Neuronal stem cell (in vitro differentiated cells): ENCODE results near the gene KCNG4.
A peak's percentile ranks its signal among the peaks of the same experiment; 100 is the strongest.

Source experiments
- DNase-seq: peaks from one replicate; pipeline ENCODE4 v3.0.0-alpha.2; 2013; ENCODE audit warnings: low spot score
- H2AFZ ChIP-seq: one replicate; pipeline ENCODE4 v1.6.1; 2013; ENCODE audit warnings: mild to moderate bottlenecking, low read length, inconsistent platforms
- H2AK5ac ChIP-seq: 2 replicates; pipeline ENCODE4 v1.6.1; 2013; ENCODE audit warnings: low read depth, mild to moderate bottlenecking, inconsistent platforms, low read length, moderate library complexity, mixed read lengths
- H2BK120ac ChIP-seq: 2 replicates; pipeline ENCODE4 v1.6.1; 2013; ENCODE audit warnings: low read depth, mild to moderate bottlenecking, inconsistent platforms, low read length, moderate library complexity, mixed read lengths
- H2BK12ac ChIP-seq: one replicate; pipeline ENCODE4 v1.6.1; 2013; ENCODE audit warnings: low read length, inconsistent platforms
- H2BK15ac ChIP-seq: 2 replicates; pipeline ENCODE4 v1.6.1; 2013; ENCODE audit warnings: mild to moderate bottlenecking, low read length, inconsistent platforms, mixed read lengths
- H2BK5ac ChIP-seq: one replicate; pipeline ENCODE4 v1.6.1; 2013; ENCODE audit warnings: inconsistent platforms, mild to moderate bottlenecking, low read length, moderate library complexity
- H3K14ac ChIP-seq: one replicate; pipeline ENCODE4 v1.6.1; 2013; ENCODE audit warnings: low read length, inconsistent platforms
- H3K18ac ChIP-seq: 2 replicates; pipeline ENCODE4 v1.6.1; 2013; ENCODE audit warnings: low read length, inconsistent platforms
- H3K23ac ChIP-seq: 2 replicates; pipeline ENCODE4 v1.6.1; 2013; ENCODE audit warnings: low read depth, mild to moderate bottlenecking, mixed read lengths, low read length, inconsistent platforms; ENCODE audit not compliant: poor library complexity
- H3K27ac ChIP-seq: replicated peaks from 3 replicates; pipeline ENCODE4 v1.5.1; 2013; ENCODE audit warnings: low read length, inconsistent platforms
- H3K27me3 ChIP-seq, 3 experiments: 2 replicates each; pipeline ENCODE4 v1.6.1; 2013; ENCODE audit warnings: low read length in 3 of 3, mild to moderate bottlenecking in 2 of 3, inconsistent platforms in 1 of 3, low read depth in 1 of 3, mixed read lengths in 1 of 3, moderate library complexity in 1 of 3; ENCODE audit not compliant: control insufficient read depth in 3 of 3, insufficient read depth in 3 of 3
- H3K36me3 ChIP-seq, 2 donors: replicated peaks in 1 of 2; 2 replicates each; pipeline ENCODE4 v1.6.1; 2013; ENCODE audit warnings: low read length in 2 of 2; ENCODE audit not compliant: control insufficient read depth in 2 of 2, insufficient read depth in 2 of 2
- H3K4ac ChIP-seq: 2 replicates; pipeline ENCODE4 v1.6.1; 2013; ENCODE audit warnings: inconsistent platforms, mild to moderate bottlenecking, low read length, moderate library complexity
- H3K4me1 ChIP-seq, 2 donors: 1 replicate in 1 of 2; 2 replicates in 1 of 2; pipeline ENCODE4 v1.6.1; 2013; ENCODE audit warnings: low read length in 2 of 2, low read depth in 1 of 2; ENCODE audit not compliant: control insufficient read depth in 2 of 2, insufficient read depth in 1 of 2
- H3K4me2 ChIP-seq: one replicate; pipeline ENCODE4 v1.6.1; 2013; ENCODE audit warnings: mild to moderate bottlenecking, low read length, inconsistent platforms; ENCODE audit not compliant: insufficient read depth, poor library complexity, severe bottlenecking
- H3K4me3 ChIP-seq, 2 donors: 2 replicates each; pipeline ENCODE4 v1.5.1; 2013; ENCODE audit warnings: low read length in 2 of 2, mild to moderate bottlenecking in 2 of 2, inconsistent platforms in 1 of 2, moderate library complexity in 1 of 2
- H3K79me1 ChIP-seq: one replicate; pipeline ENCODE4 v1.6.1; 2013; ENCODE audit warnings: low read depth, mild to moderate bottlenecking, inconsistent platforms, low read length, moderate library complexity
- H3K9ac ChIP-seq: one replicate; pipeline ENCODE4 v1.6.1; 2013; ENCODE audit warnings: mild to moderate bottlenecking, low read depth, low read length, inconsistent platforms; ENCODE audit not compliant: poor library complexity
- H3K9me3 ChIP-seq, 2 donors: replicated peaks in 1 of 2; 2 replicates each; pipeline versions ENCODE3 to v1.6.1; 2013; ENCODE audit warnings: low read length in 2 of 2, mild to moderate bottlenecking in 2 of 2, inconsistent platforms in 1 of 2, low read depth in 1 of 2, mixed read lengths in 1 of 2, moderate library complexity in 1 of 2; ENCODE audit not compliant: control insufficient read depth in 2 of 2, insufficient read depth in 1 of 2
- H4K8ac ChIP-seq: one replicate; pipeline ENCODE4 v1.6.1; 2013; ENCODE audit warnings: low read depth, mild to moderate bottlenecking, inconsistent platforms, low read length, moderate library complexity
- H4K91ac ChIP-seq: one replicate; pipeline ENCODE4 v1.6.1; 2013; ENCODE audit warnings: low read length, low read depth, mild to moderate bottlenecking, inconsistent platforms; ENCODE audit not compliant: poor library complexity
- WGBS, 2 donors: extraction: QIAGEN DNeasy Blood & Tissue Kit; methylation state at CpG; one replicate each; pipeline ENCODE4 v1.1.7; 2013; ENCODE audit warnings: missing lambda C conversion rate in 2 of 2, mixed read lengths in 1 of 2; ENCODE audit not compliant: insufficient read length in 2 of 2, insufficient replicate concordance in 1 of 2; ENCODE audit errors: extremely low coverage in 2 of 2; 5-methylcytosine and 5-hydroxymethylcytosine counted together

Gene KCNG4

GRCh38 chr16:84239141-84239769 lies 557 bp downstream of the KCNG4 start:
- no peak overlapping the region for H2BK12ac ChIP-seq
- H3K4ac ChIP-seq = no peak overlapping the region
- no peak for DNase-seq
- H3K27me3 ChIP-seq = peaks cover 0 to 20% (median 1%) of the 10 kb centered on the region in 3 experiments
- no peak overlapping the region for H2AFZ ChIP-seq
- H3K18ac ChIP-seq = no peak overlapping the region
- peaks cover 0 to 2% of the 10 kb centered on the region in 2 donors for H3K9me3 ChIP-seq
- WGBS, 2 donors = no CpG with 5 or more reads among the region's 10 CpGs
- no peak overlapping the region for H3K4me3 ChIP-seq
- no peak overlapping the region for H3K27ac ChIP-seq
- no peak overlapping the region for H2BK5ac ChIP-seq
- no peak overlapping the region for H3K14ac ChIP-seq
- no peak overlapping the region for H3K4me2 ChIP-seq
- no peaks in the 10 kb centered on the region for H3K36me3 ChIP-seq
- H3K79me1 ChIP-seq = no peaks in the 10 kb centered on the region
- H3K23ac ChIP-seq = no peak overlapping the region
- H2BK15ac ChIP-seq = no peak overlapping the region
- H2AK5ac ChIP-seq = no peak overlapping the region
- peaks cover 2 to 23% of the 10 kb centered on the region in 2 donors for H3K4me1 ChIP-seq
- no peak overlapping the region for H2BK120ac ChIP-seq
- H4K8ac ChIP-seq = no peak overlapping the region
- H3K9ac ChIP-seq = no peak overlapping the region
- no peak overlapping the region for H4K91ac ChIP-seq

DNA sequence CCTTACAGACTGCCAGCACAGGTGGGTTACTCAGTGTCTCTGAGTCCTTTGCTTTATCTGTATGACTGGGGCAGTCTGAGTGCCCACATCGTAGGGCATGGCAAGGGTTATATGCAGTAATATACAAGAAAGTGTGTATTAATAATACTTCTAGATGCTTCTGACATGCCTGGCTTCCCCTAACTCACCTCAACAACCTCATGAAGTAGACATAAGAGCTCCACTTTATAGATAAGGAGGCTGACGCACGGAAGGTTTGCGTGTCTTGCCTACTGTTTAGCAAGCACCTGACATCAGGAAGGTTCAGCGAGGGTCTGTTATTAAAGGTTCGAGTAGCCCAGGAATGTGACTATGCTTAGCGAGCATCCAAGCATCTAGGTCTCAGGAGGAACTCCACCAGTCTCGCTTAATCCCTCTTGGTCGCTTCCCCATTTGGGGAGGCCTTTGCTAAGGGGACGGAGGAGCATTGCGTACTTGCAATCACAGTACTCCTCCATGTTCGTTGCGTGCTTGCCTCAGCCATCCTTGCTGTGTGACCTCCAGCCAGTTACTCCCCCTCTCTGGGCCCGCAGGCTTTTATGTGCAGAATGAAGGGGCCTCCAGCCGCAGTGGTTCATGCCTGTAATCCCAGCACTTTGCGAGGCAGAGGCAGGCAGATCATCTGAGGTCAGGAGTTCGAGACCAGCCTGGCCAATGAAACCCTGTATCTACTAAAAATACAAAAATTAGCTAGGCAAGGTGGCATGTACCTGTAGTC lies 1.6 kb downstream of the KCNG4 start:
- Histone ChIP-seq H2BK5ac (no peak overlapping the region), H4K91ac (no peak overlapping the region), H3K27me3 (peaks cover 0 to 20% (median 0%) of the 10 kb centered on the region in 3 experiments), H4K8ac (no peak overlapping the region), H2AFZ (no peak overlapping the region), H3K9me3 (no peaks in the 10 kb centered on the region), H2BK120ac (no peak overlapping the region), H2BK15ac (no peak overlapping the region), H3K36me3 (no peaks in the 10 kb centered on the region), H3K23ac (no peak overlapping the region), H3K4ac (no peak overlapping the region), H2BK12ac (no peak overlapping the region), H3K79me1 (no peaks in the 10 kb centered on the region), H3K4me3 (no peak overlapping the region), H3K9ac (no peak overlapping the region), H3K14ac (no peak overlapping the region), H2AK5ac (no peak overlapping the region), H3K18ac (no peak overlapping the region), H3K4me2 (no peak overlapping the region), H3K27ac (no peak overlapping the region), H3K4me1 (peaks cover 2 to 23% of the 10 kb centered on the region in 2 donors)
- no peak for DNase-seq
- WGBS, 2 donors = no CpG with 5 or more reads among the region's 17 CpGs

- no CpG with 5 or more reads among the region's 25 CpGs for WGBS, 2 donors
These were observed 3.1 kb downstream of the KCNG4 start for GRCh38 chr16:84236671-84237070.

More at GRCh38 chr16:84236671-84237070, 3.1 kb downstream of the KCNG4 start:
- H3K4me3 ChIP-seq = no peak overlapping the region
- H3K27me3 ChIP-seq = peaks cover 0 to 19% (median 0%) of the 10 kb centered on the region in 3 experiments
- H2BK120ac ChIP-seq = no peak overlapping the region
- H3K18ac ChIP-seq = peak overlapping the region; percentile 69
- H3K4me2 ChIP-seq = no peak overlapping the region
- peak overlapping the region; percentile 77 for H2AK5ac ChIP-seq
- H3K4ac ChIP-seq = no peak overlapping the region
- H2BK5ac ChIP-seq = no peak overlapping the region
- no peak overlapping the region for H4K8ac ChIP-seq
- H3K14ac ChIP-seq = no peak overlapping the region
- no peak overlapping the region for H3K23ac ChIP-seq
- no peaks in the 10 kb centered on the region for H3K79me1 ChIP-seq
- H2BK15ac ChIP-seq = no peak overlapping the region
- DNase-seq = no peak
- no peaks in the 10 kb centered on the region for H3K9me3 ChIP-seq
- H3K9ac ChIP-seq = no peak overlapping the region
- no peak overlapping the region for H3K27ac ChIP-seq
- no peak overlapping the region for H4K91ac ChIP-seq
- no peak overlapping the region for H2BK12ac ChIP-seq
- no peak overlapping the region for H2AFZ ChIP-seq
- H3K36me3 ChIP-seq = no peaks in the 10 kb centered on the region
- peaks cover 2 to 23% of the 10 kb centered on the region in 2 donors for H3K4me1 ChIP-seq
